Common myeloid progenitor, CD34-positive (primary cell): ENCODE measurements around the gene MAPK13.

Experiments
- CTCF ChIA-PET: fragments of 350-600 bp; sonication (Branson Sonifier 250); formaldehyde crosslinking; loops from one replicate; lab custom pipeline; 2021; ENCODE audit warnings: antibody characterized with exemption; lab: Charles Lee
- POLR2A ChIA-PET: fragments of 350-600 bp; sonication (Branson Sonifier 250); formaldehyde crosslinking; loops from one replicate; lab custom pipeline; 2021; ENCODE audit warnings: antibody characterized with exemption; lab: Charles Lee
- DNase-seq, 3 donors: peaks; one replicate each; pipeline versions ENCODE4 v3.0.0 to v3.0.0-alpha.2; 2013
- H3K27ac ChIP-seq, 2 experiments: 1 replicate in 1 of 2; 2 replicates in 1 of 2; pipeline ENCODE4 v1.7.0; 2013; ENCODE audit warnings: inconsistent platforms in 2 of 2, low read length in 2 of 2, mild to moderate bottlenecking in 2 of 2, low read depth in 1 of 2, moderate library complexity in 1 of 2; ENCODE audit not compliant: severe bottlenecking in 2 of 2, insufficient read depth in 1 of 2, poor library complexity in 1 of 2
- H3K27me3 ChIP-seq, 5 experiments: replicated peaks in 2 of 5; 1 replicate in 3 of 5; 2 replicates in 2 of 5; pipeline versions ENCODE4 v1.6.1 to v1.7.0; 2013; ENCODE audit warnings: low read length in 4 of 5, mild to moderate bottlenecking in 2 of 5, moderate library complexity in 2 of 5, inconsistent platforms in 1 of 5; ENCODE audit not compliant: insufficient read depth in 5 of 5, control insufficient read depth in 4 of 5
- H3K36me3 ChIP-seq, 4 experiments: 1 replicate in 2 of 4; 2 replicates in 2 of 4; pipeline versions ENCODE4 v1.6.1 to v1.7.0; 2013; ENCODE audit warnings: low read length in 3 of 4, control low read depth in 1 of 4, mild to moderate bottlenecking in 1 of 4; ENCODE audit not compliant: control insufficient read depth in 4 of 4, insufficient read depth in 4 of 4
- H3K4me1 ChIP-seq, 4 experiments: 1 replicate in 3 of 4; 2 replicates in 1 of 4; pipeline versions ENCODE4 v1.6.1 to v1.7.1; 2013; ENCODE audit warnings: low read length in 3 of 4, mild to moderate bottlenecking in 3 of 4, control low read depth in 1 of 4, inconsistent platforms in 1 of 4, moderate library complexity in 1 of 4; ENCODE audit not compliant: control insufficient read depth in 4 of 4, insufficient read depth in 4 of 4; ENCODE audit errors: control extremely low read depth in 1 of 4
- H3K4me3 ChIP-seq, 7 experiments: 1 replicate in 4 of 7; 2 replicates in 3 of 7; pipeline versions ENCODE4 v1.5.1 to v1.7.0; 2013; ENCODE audit warnings: mild to moderate bottlenecking in 7 of 7, low read length in 6 of 7, moderate library complexity in 6 of 7, inconsistent platforms in 2 of 7, low read depth in 2 of 7, control low read depth in 1 of 7; ENCODE audit not compliant: insufficient read depth in 4 of 7, control insufficient read depth in 1 of 7; ENCODE audit errors: extremely low read depth in 1 of 7
- H3K9me3 ChIP-seq, 5 experiments: 1 replicate in 4 of 5; 2 replicates in 1 of 5; pipeline versions ENCODE4 v1.6.1 to v1.7.1; 2013; ENCODE audit warnings: low read length in 4 of 5, mild to moderate bottlenecking in 2 of 5, inconsistent platforms in 1 of 5, low read depth in 1 of 5, moderate library complexity in 1 of 5; ENCODE audit not compliant: control insufficient read depth in 4 of 5, insufficient read depth in 2 of 5; ENCODE audit errors: control extremely low read depth in 1 of 5
- WGBS: methylation state at CpG from one replicate; pipeline ENCODE4 v1.1.5; 2013; ENCODE audit not compliant: insufficient coverage; 5-methylcytosine and 5-hydroxymethylcytosine counted together

MAPK13 gene

DNA sequence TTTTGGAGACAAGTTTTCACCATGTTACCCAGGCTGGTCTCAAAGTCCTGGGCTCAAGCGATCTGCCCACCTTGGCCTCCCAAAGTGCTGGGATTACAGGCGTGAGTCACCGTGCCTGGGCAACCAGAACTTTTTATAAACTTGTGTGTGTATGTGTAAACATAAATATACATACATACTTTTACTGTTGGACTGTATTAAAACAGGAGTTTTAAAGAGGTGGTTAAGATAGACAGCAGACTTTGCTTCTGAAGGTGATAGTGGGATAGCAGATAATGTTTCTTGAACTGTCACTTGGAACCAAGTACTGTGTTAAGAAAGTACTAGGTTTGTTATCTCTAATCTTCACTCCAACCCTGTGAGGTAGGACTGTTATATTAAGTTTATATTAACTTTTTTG lies 28.6 kb upstream of the MAPK13 start:
- ChIA-PET CTCF (interaction anchor here (1.3 to 4.0 kb wide), 3 partner anchors 10 to 74 kb away, joined by 3 to 17 read pairs (median 9); partner anchors contain the start of gene MAPK14), POLR2A (no interaction called here)
- H3K36me3 ChIP-seq = peaks cover 22 to 59% (median 33%) of the 10 kb centered on the region in 4 experiments
- no peak overlapping the region for H3K27ac ChIP-seq
- H3K4me3 ChIP-seq = no peak overlapping the region
- WGBS = no CpG with 5 or more reads among the region's 3 CpGs
- H3K4me1 ChIP-seq = peaks cover 26 to 38% (median 29%) of the 10 kb centered on the region in 4 experiments
- H3K9me3 ChIP-seq = no peaks in the 10 kb centered on the region
- H3K27me3 ChIP-seq = no peaks in the 10 kb centered on the region
- DNase-seq = no peak

- Histone ChIP-seq H3K4me3 (no peak overlapping the region), H3K36me3 (peaks cover 27 to 62% (median 41%) of the 10 kb centered on the region in 4 experiments), H3K4me1 (peaks cover 22 to 33% (median 27%) of the 10 kb centered on the region in 4 experiments), H3K27ac (no peak overlapping the region), H3K9me3 (no peaks in the 10 kb centered on the region), H3K27me3 (no peaks in the 10 kb centered on the region)
- ChIA-PET CTCF (interaction anchor here (1.1 to 4.0 kb wide), 3 partner anchors 9 to 75 kb away, joined by 3 to 17 read pairs (median 9); partner anchors contain the start of gene MAPK14), POLR2A (no interaction called here)
- WGBS = 100% methylated on average over 3 of the region's 4 CpGs
- DNase-seq = no peak
These were observed 27.5 kb upstream of the MAPK13 start for GRCh38 chr6:36102853-36103252.

DNA sequence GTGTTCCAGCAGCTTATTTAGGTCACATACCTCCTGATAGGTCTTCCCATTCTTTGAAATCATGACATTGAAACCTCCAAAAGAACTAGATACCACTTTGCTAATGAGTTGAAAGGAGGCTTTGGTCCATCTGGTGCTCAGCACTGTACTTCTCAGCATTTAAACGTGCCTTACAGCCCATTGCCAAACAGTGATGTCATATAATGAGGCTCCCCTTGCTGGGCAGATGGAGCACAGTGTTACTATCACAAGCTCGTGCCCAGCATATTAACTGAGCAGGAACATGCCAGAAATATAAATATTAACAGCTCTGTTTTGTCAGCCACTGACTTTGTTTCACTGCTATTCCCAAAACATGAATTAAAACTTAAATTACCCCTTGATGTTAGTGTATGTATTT lies 25.5 kb upstream of the MAPK13 start:
- peaks cover 38 to 79% (median 57%) of the 10 kb centered on the region in 4 experiments for H3K36me3 ChIP-seq
- POLR2A ChIA-PET = no interaction called here

DNA sequence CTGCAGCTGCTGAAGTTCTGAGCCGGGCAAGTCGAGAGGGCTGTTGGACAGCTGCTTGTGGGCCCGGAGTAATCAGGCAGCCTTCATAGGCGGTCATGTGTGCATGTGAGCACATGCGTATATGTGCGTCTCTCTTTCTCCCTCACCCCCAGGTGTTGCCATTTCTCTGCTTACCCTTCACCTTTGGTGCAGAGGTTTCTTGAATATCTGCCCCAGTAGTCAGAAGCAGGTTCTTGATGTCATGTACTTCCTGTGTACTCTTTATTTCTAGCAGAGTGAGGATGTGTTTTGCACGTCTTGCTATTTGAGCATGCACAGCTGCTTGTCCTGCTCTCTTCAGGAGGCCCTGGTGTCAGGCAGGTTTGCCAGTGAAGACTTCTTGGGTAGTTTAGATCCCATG lies 21.2 kb upstream of the MAPK13 start:
- POLR2A ChIA-PET = no interaction called here
- peaks cover 5 to 15% (median 7%) of the 10 kb centered on the region in 4 experiments for H3K4me1 ChIP-seq

More for the DNA sequence above, 25.5 kb upstream of the MAPK13 start:
- no peak for DNase-seq
- H3K9me3 ChIP-seq = no peaks in the 10 kb centered on the region
- H3K27ac ChIP-seq = no peak overlapping the region
- H3K27me3 ChIP-seq = no peaks in the 10 kb centered on the region
- no peak overlapping the region for H3K4me3 ChIP-seq
- CTCF ChIA-PET = interaction anchor here (0.6 to 4.0 kb wide), 7 partner anchors 9 to 988 kb away, joined by 3 to 17 read pairs (median 4); partner anchors contain the start of gene MAPK14
- WGBS = 83% methylated on average over 2 of the region's 2 CpGs
- peaks cover 4 to 15% (median 12%) of the 10 kb centered on the region in 4 experiments for H3K4me1 ChIP-seq

GRCh38 chr6:36110050-36110449 lies 20.3 kb upstream of the MAPK13 start:
- peaks cover 30 to 64% (median 55%) of the 10 kb centered on the region in 4 experiments for H3K36me3 ChIP-seq

More for the DNA sequence above, 21.2 kb upstream of the MAPK13 start:
- Histone ChIP-seq H3K9me3 (no peaks in the 10 kb centered on the region), H3K4me3 (no peak overlapping the region), H3K27ac (no peak overlapping the region), H3K27me3 (no peaks in the 10 kb centered on the region), H3K36me3 (peaks cover 31 to 73% (median 62%) of the 10 kb centered on the region in 4 experiments)
- 100% methylated on average over 7 of the region's 7 CpGs for WGBS
- CTCF ChIA-PET = interaction anchor here (2.0 to 2.1 kb wide), 2 partner anchors 10 to 14 kb away, joined by 4 to 7 read pairs; no protein-coding TSS in a partner anchor
- no peak for DNase-seq

DNA sequence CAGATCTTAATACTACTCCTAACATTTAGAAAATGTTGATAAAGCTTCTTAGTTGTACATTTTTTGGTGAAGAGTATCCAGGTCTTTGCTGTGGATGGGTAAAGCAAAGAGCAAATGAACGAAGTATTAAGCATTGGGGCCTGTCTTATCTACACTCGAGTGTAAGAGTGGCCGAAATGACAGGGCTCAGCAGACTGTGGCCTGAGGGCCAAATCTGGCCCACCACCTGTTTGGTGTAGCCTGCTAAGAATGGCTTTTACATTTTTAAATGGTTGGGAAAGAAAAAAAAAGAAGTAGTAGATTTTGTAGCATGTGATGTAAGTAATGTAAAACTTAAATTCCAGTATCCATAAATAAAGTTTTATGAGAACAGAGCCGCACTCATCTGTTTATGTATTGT lies 19.4 kb upstream of the MAPK13 start:
- peaks cover 25 to 58% (median 50%) of the 10 kb centered on the region in 4 experiments for H3K36me3 ChIP-seq
- WGBS = 97% methylated on average over 3 of the region's 4 CpGs
- CTCF ChIA-PET = interaction anchor here (1.0 to 2.4 kb wide), 3 partner anchors 10 to 16 kb away, joined by 3 to 17 read pairs (median 5); no protein-coding TSS in a partner anchor

More at GRCh38 chr6:36110050-36110449, 20.3 kb upstream of the MAPK13 start:
- WGBS = no CpG with 5 or more reads among the region's 3 CpGs
- H3K27me3 ChIP-seq = no peaks in the 10 kb centered on the region
- no peak for DNase-seq
- no peak overlapping the region for H3K4me3 ChIP-seq
- peak overlapping the region in 1 of 2 experiments; percentile 16 for H3K27ac ChIP-seq
- H3K4me1 ChIP-seq = peaks cover 13 to 24% (median 16%) of the 10 kb centered on the region in 4 experiments
- no peaks in the 10 kb centered on the region for H3K9me3 ChIP-seq
- POLR2A ChIA-PET = no interaction called here
- CTCF ChIA-PET = no interaction called here

DNA sequence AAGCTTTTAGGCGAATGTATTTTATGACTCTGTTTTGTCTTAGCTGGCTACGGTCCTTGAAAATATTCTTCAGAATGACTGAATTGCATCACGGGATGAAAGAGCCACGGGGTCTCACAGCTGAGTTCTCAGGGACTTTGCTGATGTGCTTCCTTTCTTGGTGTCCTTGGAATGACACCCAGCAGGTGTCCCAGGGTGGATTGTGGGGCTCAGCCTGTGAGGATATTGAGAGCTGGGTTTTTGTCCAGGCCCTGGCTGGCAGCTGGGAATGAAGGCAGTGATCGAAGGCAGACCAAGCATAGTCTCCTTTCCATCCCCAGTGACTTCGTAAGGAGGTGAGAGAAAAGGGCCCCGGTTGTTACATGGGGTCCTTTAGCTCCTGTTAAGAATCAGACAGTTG lies 18.8 kb upstream of the MAPK13 start:
- no peaks in the 10 kb centered on the region for H3K27me3 ChIP-seq
- H3K36me3 ChIP-seq = peaks cover 23 to 54% (median 50%) of the 10 kb centered on the region in 4 experiments
- no peak overlapping the region for H3K4me3 ChIP-seq
- CTCF ChIA-PET = interaction anchor here (0.8 to 2.4 kb wide), 5 partner anchors 8 to 16 kb away, joined by 3 to 17 read pairs (median 4); no protein-coding TSS in a partner anchor
- no peak for DNase-seq
- WGBS = 96% methylated on average over 7 of the region's 7 CpGs
- H3K9me3 ChIP-seq = no peaks in the 10 kb centered on the region
- no peak overlapping the region for H3K27ac ChIP-seq
- H3K4me1 ChIP-seq = peaks cover 22 to 39% (median 28%) of the 10 kb centered on the region in 4 experiments
- POLR2A ChIA-PET = no interaction called here

More for the DNA sequence above, 19.4 kb upstream of the MAPK13 start:
- DNase-seq = no peak
- no peaks in the 10 kb centered on the region for H3K27me3 ChIP-seq
- H3K4me3 ChIP-seq = no peak overlapping the region
- no peaks in the 10 kb centered on the region for H3K9me3 ChIP-seq
- no peak overlapping the region for H3K27ac ChIP-seq
- POLR2A ChIA-PET = no interaction called here
- peaks cover 18 to 32% (median 24%) of the 10 kb centered on the region in 4 experiments for H3K4me1 ChIP-seq
